Caco-2 (cell line): ENCODE results near the gene ENOSF1. TPM values are rescaled to one million over a fixed set of nuclear protein-coding genes. Genes with fewer than 3 reads are reported as not detected.
A peak's percentile ranks its signal among the peaks of the same experiment; 100 is the strongest.

Experiments
- BruUV-seq: library from RNA; stranded (reverse); fragments of 400-500 nt; replicated peaks from 2 replicates; lab custom pipeline; 2021; lab: Mats Ljungman, UMichigan
- CTCF ChIA-PET: fragments of 300-600 bp; sonication (Branson Sonifier 250); formaldehyde crosslinking; loops from one replicate; lab custom pipeline; 2022; ENCODE audit warnings: antibody characterized with exemption; lab: Charles Lee
- POLR2A ChIA-PET: fragments of 300-600 bp; sonication (Branson Sonifier 250); formaldehyde crosslinking; loops from one replicate; lab custom pipeline; 2022; ENCODE audit warnings: antibody characterized with exemption; lab: Charles Lee
- DNase-seq, 2 experiments: peaks; one replicate each; pipeline versions ENCODE4 v3.0.0 to v3.0.0-alpha.2; 2020 to 2022
- H3K27me3 ChIP-seq: replicated peaks from 2 replicates; pipeline ENCODE4 v1.6.0; 2011; ENCODE audit warnings: low read length; ENCODE audit not compliant: control insufficient read depth, insufficient read depth
- H3K36me3 ChIP-seq: 2 replicates; pipeline ENCODE4 v1.5.1; 2011; ENCODE audit warnings: low read length; ENCODE audit not compliant: control insufficient read depth, insufficient read depth
- H3K4me1 ChIP-seq: fragments of 250-450 bp; sonication (Bioruptor Pico); 2 replicates; pipeline ENCODE4 v1.5.1; 2020; ENCODE audit warnings: mild to moderate bottlenecking
- H3K4me3 ChIP-seq: 2 replicates; pipeline ENCODE4 v1.5.1; 2011; ENCODE audit warnings: low read depth, mild to moderate bottlenecking, control low read depth, low read length
- H3K9me3 ChIP-seq: fragments of 250-450 bp; sonication (Bioruptor Pico); 2 replicates; pipeline ENCODE4 v1.5.1; 2020; ENCODE audit warnings: mild to moderate bottlenecking, moderate library complexity
- H3K27ac Mint-ChIP-seq: one replicate; pipeline ENCODE4 v1.8.0; 2022; ENCODE audit warnings: mixed read lengths; ENCODE audit not compliant: unreplicated experiment
- H3K27me3 Mint-ChIP-seq: one replicate; pipeline ENCODE4 v1.8.0; 2022; ENCODE audit warnings: mixed read lengths; ENCODE audit not compliant: insufficient read depth, unreplicated experiment
- H3K36me3 Mint-ChIP-seq: one replicate; pipeline ENCODE4 v1.8.0; 2022; ENCODE audit warnings: mild to moderate bottlenecking, mixed read lengths; ENCODE audit not compliant: insufficient read depth, unreplicated experiment
- H3K4me1 Mint-ChIP-seq: one replicate; pipeline ENCODE4 v1.8.0; 2022; ENCODE audit warnings: low read depth, mixed read lengths; ENCODE audit not compliant: unreplicated experiment
- H3K4me3 Mint-ChIP-seq: one replicate; pipeline ENCODE4 v1.8.0; 2022; ENCODE audit warnings: mild to moderate bottlenecking, moderate library complexity, mixed read lengths; ENCODE audit not compliant: unreplicated experiment
- H3K9me3 Mint-ChIP-seq: one replicate; pipeline ENCODE4 v1.8.0; 2022; ENCODE audit warnings: mixed read lengths; ENCODE audit not compliant: unreplicated experiment
- CTCF ChIP-seq, 2 experiments: fragments of 200-600 bp in 1 of 2; IDR thresholded peaks; 1 replicate in 1 of 2; 2 replicates in 1 of 2; pipeline versions ENCODE4 v1.5.1 to v1.8.0; 2011 to 2022; ENCODE audit warnings: antibody characterized with exemption in 1 of 2, control low read depth in 1 of 2, inconsistent platforms in 1 of 2, low read depth in 1 of 2, low read length in 1 of 2, mild to moderate bottlenecking in 1 of 2, moderate library complexity in 1 of 2; ENCODE audit not compliant: insufficient read depth in 1 of 2, severe bottlenecking in 1 of 2, unreplicated experiment in 1 of 2
- intact Hi-C: fragments of 100-400 bp; cut with micrococcal nuclease; formaldehyde crosslinking; loops from one replicate; pipeline ENCODE4 v1.10.0; 2022; ENCODE audit not compliant: unreplicated experiment
- total RNA-seq: library from RNA; stranded (reverse); gene quantifications from 2 replicates; pipeline ENCODE4 v1.2.3, GENCODE V29; 2022

Gene ENOSF1
- total RNA-seq, 1 experiment from 2014 or later, result 114 TPM

DNA sequence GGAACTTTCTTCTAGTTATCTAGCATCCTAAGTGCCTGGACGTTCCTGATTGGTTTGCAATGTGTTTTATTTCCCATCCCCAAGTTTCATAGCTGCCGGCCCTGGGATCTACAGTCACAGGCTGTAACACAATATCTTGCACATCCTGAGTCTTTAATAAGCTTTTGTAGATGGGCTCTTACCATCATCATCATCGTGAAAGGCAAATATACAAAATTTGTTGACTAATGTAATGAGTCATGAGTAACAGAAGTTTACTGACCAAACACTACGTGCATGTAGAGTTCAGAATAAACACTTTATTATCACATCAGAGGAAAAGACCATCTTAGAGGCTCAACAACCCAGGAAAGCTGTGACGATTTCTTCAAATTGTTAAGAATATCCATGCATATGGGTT lies 63.1 kb downstream of the ENOSF1 start:
- POLR2A ChIA-PET, result no interaction called here
- Mint-ChIP-seq H3K36me3 (peaks cover 5% of the 10 kb centered on the region), H3K4me3 (no peak overlapping the region), H3K4me1 (no peaks in the 10 kb centered on the region), H3K9me3 (no peaks in the 10 kb centered on the region), H3K27me3 (no peaks in the 10 kb centered on the region), H3K27ac (no peak overlapping the region)
- BruUV-seq, result no TSS peak
- CTCF ChIA-PET, result no interaction called here
- H3K36me3 ChIP-seq, result no peaks in the 10 kb centered on the region
- DNase-seq, result no peak
- H3K4me1 ChIP-seq, result no peaks in the 10 kb centered on the region
- no peaks in the 10 kb centered on the region for H3K9me3 ChIP-seq
- H3K4me3 ChIP-seq, result no peak overlapping the region
- intact Hi-C loops, result no loop called here
- H3K27me3 ChIP-seq, result no peaks in the 10 kb centered on the region
- no peak for TF ChIP-seq CTCF (IDR thresholded peaks at IDR 0.05; ENCODE audit: insufficient read depth in 1 of 2, low read depth in 1 of 2, low read length in 1 of 2, severe bottlenecking in 1 of 2, unreplicated experiment in 1 of 2)

- Mint-ChIP-seq H3K9me3 (no peaks in the 10 kb centered on the region), H3K27me3 (no peaks in the 10 kb centered on the region), H3K4me1 (no peaks in the 10 kb centered on the region), H3K4me3 (no peak overlapping the region), H3K27ac (no peak overlapping the region), H3K36me3 (peaks cover 3% of the 10 kb centered on the region)
- Histone ChIP-seq H3K4me3 (no peak overlapping the region), H3K27me3 (no peaks in the 10 kb centered on the region), H3K9me3 (no peaks in the 10 kb centered on the region), H3K4me1 (no peaks in the 10 kb centered on the region), H3K36me3 (no peaks in the 10 kb centered on the region)
- no peak for DNase-seq
- ChIA-PET POLR2A (no interaction called here), CTCF (interaction anchor here (1.3 kb wide), 1 partner anchor 22 kb away, joined by 5 read pairs; no protein-coding TSS in a partner anchor)
- BruUV-seq, result no TSS peak
- intact Hi-C loops, result no loop called here
- TF ChIP-seq CTCF (IDR thresholded peaks at IDR 0.05; ENCODE audit: insufficient read depth in 1 of 2, low read depth in 1 of 2, low read length in 1 of 2, severe bottlenecking in 1 of 2, unreplicated experiment in 1 of 2), result no peak
These were observed 65.1 kb downstream of the ENOSF1 start for GRCh38 chr18:647304-647703.

- no peaks in the 10 kb centered on the region for H3K27me3 Mint-ChIP-seq
- CTCF ChIA-PET, result interaction anchor here (0.6 kb wide), 2 partner anchors 19 to 192 kb away, joined by 3 to 4 read pairs; no protein-coding TSS in a partner anchor
- no peaks in the 10 kb centered on the region for H3K36me3 Mint-ChIP-seq
- no TSS peak for BruUV-seq
- H3K4me3 Mint-ChIP-seq, result no peak overlapping the region
- intact Hi-C loops, result no loop called here
- Histone ChIP-seq H3K4me1 (no peaks in the 10 kb centered on the region), H3K27me3 (no peaks in the 10 kb centered on the region), H3K4me3 (no peak overlapping the region), H3K9me3 (no peaks in the 10 kb centered on the region), H3K36me3 (no peaks in the 10 kb centered on the region)
- peak; percentile 19 to 41 for TF ChIP-seq CTCF (IDR thresholded peaks at IDR 0.05; ENCODE audit: insufficient read depth in 1 of 2, low read depth in 1 of 2, low read length in 1 of 2, severe bottlenecking in 1 of 2, unreplicated experiment in 1 of 2)
- H3K4me1 Mint-ChIP-seq, result no peaks in the 10 kb centered on the region
- no peak for DNase-seq
- POLR2A ChIA-PET, result no interaction called here
- H3K27ac Mint-ChIP-seq, result no peak overlapping the region
- no peaks in the 10 kb centered on the region for H3K9me3 Mint-ChIP-seq
These were observed 67.9 kb downstream of the ENOSF1 start for GRCh38 chr18:644395-645004.
